HEK293 (cell line): ENCODE data around the gene S100PBP.

Experiments used
- CTCF ChIP-seq: fragments of 450-650 bp; formaldehyde crosslinking; IDR thresholded peaks from 2 replicates; pipeline ENCODE4 v1.5.1; 2016; ENCODE audit warnings: missing biosample characterization, missing genetic modification characterization
- GLIS1 ChIP-seq: fragments of 450-650 bp; formaldehyde crosslinking; IDR thresholded peaks from 2 replicates; pipeline ENCODE4 v1.5.1; 2016; ENCODE audit warnings: missing biosample characterization, missing genetic modification characterization
- ZNF140 ChIP-seq: fragments of 450-650 bp; formaldehyde crosslinking; IDR thresholded peaks from 2 replicates; pipeline ENCODE4 v1.5.1; 2016; ENCODE audit warnings: missing biosample characterization, missing genetic modification characterization
- ZNF266 ChIP-seq: fragments of 450-650 bp; formaldehyde crosslinking; IDR thresholded peaks from 2 replicates; pipeline ENCODE4 v1.5.1; 2016; ENCODE audit warnings: missing biosample characterization, missing genetic modification characterization, low read depth

GRCh38 chr1:32901823-32902534, 84.5 kb downstream of the S100PBP start:
- TF ChIP-seq CTCF (no peak), ZNF140 (tag by site-specific recombination) (no peak), GLIS1 (no peak), ZNF266 (tag by site-specific recombination) (no peak)
